Fibroblast of skin of back (primary cell): Measurements from ENCODE around the gene ZIC3.

Experiments
- DNase-seq: peaks from one replicate; pipeline ENCODE4 v3.0.0-alpha.2; 2013

ZIC3 gene

GRCh38 chrX:137574102-137574783, 8.3 kb downstream of the ZIC3 start:
- DNase-seq, result no peak

- DNase-seq, result no peak
Observed at GRCh38 chrX:137574784-137575293, 8.9 kb downstream of the ZIC3 start.

- no peak for DNase-seq
Observed at GRCh38 chrX:137575596-137576255, 9.8 kb downstream of the ZIC3 start.

GRCh38 chrX:137587151-137587550, 21.2 kb downstream of the ZIC3 start:
- no peak for DNase-seq

GRCh38 chrX:137600769-137601168, 34.8 kb downstream of the ZIC3 start:
- no peak for DNase-seq
